Endothelial cell of umbilical vein (primary cell): ENCODE results near the gene LRRC53.

Source experiments
- CTCF ChIP-seq, 2 donors: IDR thresholded peaks; 1 replicate in 1 of 2; 2 replicates in 1 of 2; pipeline ENCODE4 v1.5.1; 2011; ENCODE audit warnings: low read length in 2 of 2, mild to moderate bottlenecking in 2 of 2, moderate library complexity in 2 of 2, control low read depth in 1 of 2, inconsistent platforms in 1 of 2, low read depth in 1 of 2; ENCODE audit not compliant: insufficient read depth in 1 of 2; ENCODE audit errors: extremely low read depth in 1 of 2
- EZH2 ChIP-seq: IDR thresholded peaks from 2 replicates; pipeline ENCODE4 v1.6.1; 2012; ENCODE audit warnings: borderline replicate concordance, low read depth, mild to moderate bottlenecking, moderate library complexity, low read length, inconsistent platforms; ENCODE audit not compliant: severe bottlenecking
- MAX ChIP-seq: IDR thresholded peaks from 2 replicates; pipeline ENCODE4 v1.6.1; 2011; ENCODE audit not compliant: insufficient read depth, insufficient read length
- POLR2A ChIP-seq: IDR thresholded peaks from 2 replicates; pipeline ENCODE4 v1.6.1; 2012; ENCODE audit warnings: low read depth, mild to moderate bottlenecking, control low read depth, low read length

GRCh38 chr1:74534241-74534640, 21.8 kb upstream of the LRRC53 start:
- TF ChIP-seq CTCF (IDR thresholded peaks at IDR 0.05; ENCODE audit: extremely low read depth in 1 of 2, insufficient read depth in 1 of 2, low read depth in 1 of 2, low read length in 2 of 2) (no peak), MAX (no peak), POLR2A (no peak), EZH2 (no peak)
